DMS114 treated with DMSO at 0.1 percent for 48 hours (cell line): ENCODE results near the gene DIPK1C.

Experiments used
- DNase-seq: peaks from one replicate; lab custom pipeline; 2025; ENCODE audit not compliant: unreplicated experiment; lab: John Stamatoyannopoulos, UW

DIPK1C gene

DNA sequence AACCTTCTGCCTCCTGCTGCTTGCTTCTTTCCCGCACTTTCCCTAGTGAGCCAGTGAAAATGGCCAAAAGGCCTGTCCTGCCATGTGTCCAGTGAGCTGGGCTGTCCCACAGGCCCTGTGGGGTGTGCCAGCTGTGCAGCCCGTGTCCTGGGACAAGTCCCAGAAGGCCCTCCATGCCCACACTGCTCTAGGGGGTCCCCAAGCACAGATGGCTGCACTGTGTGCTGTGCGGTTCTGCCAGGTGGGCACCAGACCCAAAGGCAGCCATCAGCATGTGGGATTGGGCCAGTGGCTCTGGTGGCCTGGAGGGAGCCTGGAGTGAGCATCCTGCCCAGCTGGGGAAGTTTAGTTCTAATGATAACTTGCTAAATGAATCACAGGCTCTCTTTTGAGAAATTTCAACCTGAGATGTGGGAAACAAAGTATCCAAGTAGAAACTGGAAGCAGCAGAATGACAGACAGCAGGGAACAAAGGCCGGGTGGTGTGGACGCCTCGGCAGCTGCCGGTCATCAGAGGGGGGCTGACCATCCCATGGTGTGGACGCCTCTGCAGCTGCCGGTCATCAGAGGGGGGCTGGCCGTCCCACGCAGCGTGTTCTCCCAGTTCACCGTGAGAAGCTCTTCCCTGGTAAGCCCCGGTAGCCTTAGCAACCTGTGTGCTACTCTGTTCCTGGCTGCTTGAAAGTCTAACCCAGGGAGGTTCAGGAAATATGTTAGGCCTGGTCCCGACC, 29.2 kb upstream of the DIPK1C start:
- DNase-seq, result no peak

DNA sequence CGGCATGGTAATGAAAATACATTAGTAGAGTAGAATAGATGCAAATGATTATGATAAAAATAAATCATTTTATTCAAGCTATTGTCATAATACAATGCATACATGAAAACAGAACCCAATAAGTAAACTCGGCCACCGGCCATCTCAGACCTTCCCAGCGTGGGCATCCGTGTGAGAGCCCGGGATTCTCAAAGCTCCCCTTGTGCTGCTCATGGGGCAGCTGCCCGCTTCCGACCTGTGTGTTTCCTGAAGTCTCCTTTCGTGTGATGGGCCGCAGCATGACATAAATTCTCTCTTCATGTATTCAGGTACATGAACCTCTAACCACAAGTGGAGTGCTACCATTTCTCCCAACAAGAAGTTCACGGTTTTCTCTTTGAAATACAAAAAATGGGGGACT, 25.6 kb upstream of the DIPK1C start:
- DNase-seq, result no peak

DNA sequence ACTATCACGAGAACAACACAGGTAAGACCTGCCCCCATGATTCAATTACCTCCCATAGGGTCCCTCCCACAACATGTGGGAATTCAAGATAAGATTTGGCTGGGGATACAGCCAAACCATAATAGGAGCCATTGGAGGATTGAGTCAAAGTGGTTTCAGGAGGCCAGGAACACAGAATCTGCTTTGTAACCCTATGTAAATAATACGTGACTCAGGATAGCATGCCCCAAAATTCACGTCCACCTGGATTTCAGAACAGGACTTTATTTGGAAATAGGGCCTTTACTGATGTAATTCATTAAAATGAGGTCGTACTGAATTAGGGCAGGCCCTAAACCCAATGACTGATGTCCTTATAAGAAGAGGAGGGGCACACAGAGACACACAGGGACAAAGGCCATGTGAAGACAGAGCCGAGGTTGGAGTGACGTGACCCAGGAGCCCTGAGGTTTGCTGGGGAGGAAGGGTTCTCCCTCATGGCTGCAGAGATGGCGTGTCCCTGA, 23.1 kb upstream of the DIPK1C start:
- no peak for DNase-seq

DNA sequence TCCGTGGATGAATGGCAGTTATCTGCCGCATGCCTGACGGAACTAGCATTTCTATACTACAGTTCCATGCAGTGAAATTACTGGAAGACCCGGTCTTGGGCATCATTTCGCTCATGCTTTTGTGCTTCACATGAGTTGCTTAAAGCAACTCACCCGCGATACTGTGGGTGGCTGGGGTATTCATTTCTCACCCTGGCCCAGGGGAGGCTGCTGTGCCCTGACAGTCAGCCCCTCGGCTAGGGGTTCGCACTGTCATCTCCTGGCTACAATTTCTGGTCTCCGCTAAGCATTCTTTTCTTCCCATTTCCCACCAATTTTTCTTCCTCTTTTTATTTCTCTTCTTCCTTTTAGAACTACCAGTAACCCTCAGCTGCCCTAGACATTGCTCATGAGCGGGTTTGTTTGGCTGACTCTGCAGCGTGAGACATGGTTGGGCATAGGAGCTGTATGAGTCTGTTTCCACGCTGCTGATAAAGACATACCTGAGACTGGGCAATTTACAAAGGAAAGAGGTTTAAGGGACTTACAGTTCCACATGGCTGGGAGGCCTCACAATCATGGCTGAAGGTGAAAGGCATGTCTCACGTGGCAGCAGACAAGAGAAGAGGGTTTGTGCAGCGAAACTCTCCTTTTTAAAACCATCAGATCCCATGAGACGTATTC, 22.5 kb upstream of the DIPK1C start:
- DNase-seq, result no peak

DNA sequence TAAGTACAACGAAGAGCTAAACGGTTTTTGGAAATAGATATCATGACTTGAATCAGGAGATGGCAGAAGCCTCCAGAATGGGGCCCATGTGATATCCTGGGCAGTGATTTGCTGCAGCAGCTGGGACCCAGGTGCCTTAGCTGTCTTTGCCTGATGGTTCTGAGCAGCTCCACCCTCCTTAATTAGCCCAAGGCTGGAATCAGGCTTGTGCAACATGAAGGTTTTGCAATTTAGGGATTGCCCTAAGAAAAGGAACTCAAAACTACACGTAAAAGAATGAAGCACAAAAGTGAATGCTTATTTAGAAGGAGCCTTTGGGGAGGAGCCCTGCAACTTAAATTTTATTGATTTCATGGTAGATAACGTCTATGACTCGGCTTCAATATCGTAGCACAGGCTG, 21.8 kb upstream of the DIPK1C start:
- no peak for DNase-seq

DNA sequence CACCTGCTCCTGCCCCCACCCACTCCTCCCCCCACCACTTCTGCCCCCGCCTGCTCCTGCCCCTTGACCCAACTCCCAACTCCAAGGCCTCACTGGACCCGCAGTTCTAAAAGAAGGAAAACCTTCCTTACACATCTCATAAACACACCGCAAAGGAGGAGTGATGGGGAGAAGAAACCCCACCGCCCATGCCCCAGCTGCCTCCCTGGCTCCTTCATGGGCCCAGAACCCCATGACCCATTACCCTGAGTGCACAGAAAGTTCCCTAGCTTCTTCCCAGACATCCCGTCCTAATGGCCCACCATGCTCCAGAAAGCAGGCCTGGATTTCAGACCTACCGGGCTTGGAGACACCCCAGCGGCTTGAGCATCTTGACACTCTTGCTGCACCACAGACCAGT, 21.2 kb upstream of the DIPK1C start:
- DNase-seq, result no peak

DNA sequence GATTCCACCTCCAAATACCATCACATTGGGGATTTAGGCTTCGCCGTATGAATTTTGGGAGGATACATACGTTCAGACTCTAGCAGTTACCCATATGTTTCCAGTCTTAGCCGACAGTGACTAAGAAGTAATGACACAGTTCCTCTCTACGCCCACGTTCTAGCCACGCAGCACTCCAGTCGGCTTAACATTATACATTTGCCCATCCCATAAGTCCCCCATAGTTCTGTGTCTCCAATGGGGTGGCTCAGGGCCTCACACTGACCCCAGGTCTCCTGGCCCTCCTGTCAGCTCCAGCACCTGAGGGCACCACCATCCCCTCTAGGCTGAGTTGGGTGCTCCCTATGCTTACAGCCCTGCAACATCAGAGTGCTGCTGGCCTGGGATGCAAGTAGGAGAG, 20.7 kb upstream of the DIPK1C start:
- DNase-seq, result no peak

DNA sequence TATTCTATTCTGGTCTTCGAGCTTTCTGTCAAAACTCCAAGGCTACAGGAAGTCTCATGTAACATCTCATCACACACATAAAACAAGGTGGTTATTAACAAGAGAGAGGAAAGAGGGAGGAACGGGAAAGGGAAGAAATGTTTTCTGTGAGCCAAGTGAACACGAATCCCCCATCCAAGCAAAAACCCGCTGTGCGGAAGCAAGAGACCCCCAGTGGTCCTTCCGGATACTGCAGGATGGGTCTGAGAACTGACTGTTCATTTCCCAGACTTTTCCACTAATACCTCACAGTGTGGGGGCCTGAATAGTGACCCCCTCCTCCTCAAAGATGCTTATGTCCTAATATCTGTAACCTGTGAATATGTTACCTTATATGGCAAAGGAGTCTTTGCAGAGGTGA, 19.0 kb upstream of the DIPK1C start:
- DNase-seq, result peak; percentile 7

DNA sequence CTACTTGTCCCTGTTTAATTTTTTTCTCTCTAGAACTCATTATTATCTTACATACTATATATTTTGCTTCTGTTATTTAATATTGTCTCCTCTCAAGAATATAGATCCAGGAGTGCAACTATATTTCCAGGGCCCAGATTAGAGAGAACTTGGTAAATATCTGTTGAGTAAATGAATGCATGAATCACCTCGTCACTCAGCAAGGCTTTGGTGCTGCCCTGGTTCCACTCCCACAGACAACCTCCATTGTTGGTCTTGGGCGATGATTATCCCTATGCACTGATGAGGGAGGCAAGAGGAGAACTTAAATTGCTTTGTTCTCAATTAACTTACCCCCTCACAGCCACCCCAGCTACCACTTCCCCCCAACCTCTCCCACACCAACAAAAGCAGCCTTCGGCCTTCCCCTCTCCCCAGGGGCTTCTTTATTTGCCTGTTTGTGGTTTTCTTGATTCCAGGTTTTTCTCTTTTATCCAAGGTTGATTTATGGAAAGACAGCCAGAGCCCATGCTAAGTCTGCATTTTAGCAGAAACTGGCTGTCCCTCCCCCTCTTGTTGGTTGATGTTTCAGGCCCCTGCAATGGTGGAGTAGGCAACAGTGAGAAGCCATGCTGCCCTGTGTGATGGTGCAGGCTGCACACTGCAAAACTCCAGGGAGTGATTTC, 17.0 kb upstream of the DIPK1C start:
- DNase-seq, result no peak

DNA sequence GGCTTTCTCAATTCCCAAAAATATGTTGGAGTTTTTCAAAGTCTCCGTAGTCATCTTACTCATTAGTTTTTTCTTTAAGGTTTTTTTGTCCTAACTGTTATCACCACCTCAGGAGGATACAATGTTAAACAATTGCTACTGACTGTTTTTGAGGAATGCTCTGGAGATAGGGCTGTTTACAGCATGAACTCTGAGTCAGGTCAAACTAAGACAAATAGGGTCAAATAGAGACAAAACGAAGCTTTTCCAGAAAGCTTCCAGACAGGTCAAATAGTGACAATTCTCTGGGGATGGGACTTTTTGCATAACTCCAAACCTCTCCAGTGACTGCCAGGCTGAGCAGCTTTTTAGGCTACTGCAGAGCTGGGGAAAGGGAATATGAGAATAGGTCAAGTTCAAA, 15.2 kb upstream of the DIPK1C start:
- DNase-seq, result no peak

DNA sequence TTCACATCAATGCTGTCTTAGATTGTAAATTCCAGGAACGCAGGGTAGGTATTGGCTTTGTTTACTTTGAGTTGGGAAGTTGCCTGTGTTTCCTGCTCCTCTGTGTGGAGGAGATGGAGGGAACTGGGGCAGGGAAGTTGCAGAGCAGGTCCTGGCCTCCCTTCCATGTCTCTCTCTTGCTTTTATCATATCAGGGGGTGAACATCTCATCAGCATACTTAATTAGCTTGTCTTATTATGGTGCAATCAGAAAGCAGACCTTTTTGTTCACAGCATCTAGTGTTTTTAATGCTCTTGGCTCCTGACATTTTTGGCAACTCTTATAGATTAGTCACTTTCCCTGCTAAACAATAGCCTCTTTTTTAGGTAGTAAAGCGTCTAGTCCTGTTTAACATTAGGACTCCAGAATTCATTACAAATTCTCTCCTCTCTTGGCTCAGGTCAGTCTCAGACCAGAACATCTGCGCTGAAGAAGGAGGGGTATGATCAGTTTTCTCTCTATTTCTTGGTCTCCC, 11.5 kb upstream of the DIPK1C start:
- DNase-seq, result no peak

DNA sequence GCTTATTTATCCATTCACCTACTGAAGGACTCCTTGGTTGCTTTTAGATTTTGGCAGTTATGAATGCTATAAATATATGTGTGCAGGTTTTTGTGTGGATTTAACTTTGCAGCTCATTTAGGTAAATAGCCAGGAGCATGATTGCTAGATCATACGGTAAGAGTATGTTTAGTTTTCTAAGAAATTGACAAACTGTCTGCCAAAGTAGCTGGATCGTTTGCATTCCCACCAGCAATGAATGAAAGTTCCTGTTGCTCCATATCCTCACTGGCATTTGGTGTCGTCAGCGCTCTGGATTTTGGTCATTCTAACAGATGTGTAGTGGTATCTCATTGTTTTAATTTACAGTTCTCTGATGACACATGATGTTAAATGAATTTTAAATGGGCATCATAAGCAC, 8.7 kb upstream of the DIPK1C start:
- DNase-seq, result no peak

DNA sequence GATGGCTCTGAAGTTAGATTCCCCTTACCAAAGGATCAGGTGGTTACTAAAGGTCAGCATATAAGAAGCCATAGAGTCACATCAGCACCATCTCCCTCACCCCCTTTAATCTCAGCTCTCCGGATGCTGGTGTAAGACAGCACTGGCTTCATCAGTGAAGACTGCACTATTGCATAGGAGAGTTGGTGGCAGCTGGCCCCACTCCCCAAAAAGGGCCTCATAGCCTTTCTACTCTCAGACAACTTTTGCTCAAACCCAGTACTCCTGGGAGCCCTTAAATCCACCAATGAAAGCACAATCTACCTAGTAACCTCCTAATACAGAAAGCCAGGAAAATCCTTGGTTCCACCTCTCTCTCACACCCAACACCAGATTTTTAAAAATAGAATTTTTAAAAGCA, 6.9 kb upstream of the DIPK1C start:
- DNase-seq, result no peak

DNA sequence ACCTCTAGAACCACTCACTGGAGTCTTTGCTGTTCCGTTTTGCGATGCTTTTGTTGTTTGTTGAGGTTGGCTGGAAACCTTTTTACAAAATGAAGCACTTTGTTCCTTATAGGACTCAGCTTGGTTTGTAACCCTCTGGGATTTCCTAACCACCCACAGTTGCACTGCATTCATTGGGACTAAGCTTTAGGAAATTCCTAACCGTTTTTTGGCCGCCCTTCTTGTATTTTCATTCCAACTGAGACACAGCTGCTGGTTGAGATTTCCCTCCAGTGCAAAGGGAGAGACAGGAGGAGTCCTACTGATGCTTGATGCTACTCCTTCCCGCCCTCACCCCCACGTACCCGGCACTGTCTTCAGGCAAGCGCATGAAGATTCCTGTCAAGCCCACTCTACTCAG, 6.1 kb upstream of the DIPK1C start:
- no peak for DNase-seq

DNA sequence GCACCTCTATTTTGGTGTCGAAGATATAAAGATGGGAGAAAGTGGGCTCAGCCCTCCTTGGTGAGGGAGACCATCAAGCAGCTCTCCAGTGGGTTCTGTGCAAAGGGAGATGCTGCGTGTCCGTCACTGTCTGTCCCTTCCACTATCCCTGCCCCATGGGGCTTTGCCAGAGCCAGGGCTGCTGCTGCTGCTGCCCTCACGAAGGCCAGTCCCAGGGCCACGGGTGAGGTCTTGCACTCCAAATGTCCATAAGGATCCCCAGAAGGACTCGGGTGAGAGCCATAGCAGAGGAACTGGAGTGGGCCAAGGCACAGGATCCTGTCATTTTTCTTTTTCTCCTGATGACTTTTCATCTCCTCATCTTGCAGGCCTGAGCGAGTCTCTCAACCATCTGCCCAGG, 3.7 kb upstream of the DIPK1C start:
- no peak for DNase-seq

DNA sequence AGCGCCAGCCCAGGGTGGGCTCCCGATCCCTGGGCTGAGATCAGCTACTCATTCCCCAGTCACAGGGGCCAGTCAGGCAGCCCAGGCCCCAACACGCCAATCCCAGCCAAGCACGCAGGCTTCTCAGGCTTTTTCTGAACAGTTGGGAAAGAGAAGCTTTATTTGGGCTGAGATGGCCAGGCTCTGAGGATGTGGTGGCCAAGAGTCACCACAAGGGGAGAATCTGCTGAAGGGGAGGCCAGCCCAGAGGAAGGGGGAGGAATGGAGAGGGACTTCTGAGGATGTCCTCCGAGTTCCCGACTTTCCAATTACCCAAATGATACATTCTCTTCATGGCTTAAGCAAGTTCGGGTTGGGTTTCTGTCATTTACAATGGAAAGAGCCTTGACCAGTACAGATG, 2.8 kb upstream of the DIPK1C start:
- DNase-seq, result no peak

DNA sequence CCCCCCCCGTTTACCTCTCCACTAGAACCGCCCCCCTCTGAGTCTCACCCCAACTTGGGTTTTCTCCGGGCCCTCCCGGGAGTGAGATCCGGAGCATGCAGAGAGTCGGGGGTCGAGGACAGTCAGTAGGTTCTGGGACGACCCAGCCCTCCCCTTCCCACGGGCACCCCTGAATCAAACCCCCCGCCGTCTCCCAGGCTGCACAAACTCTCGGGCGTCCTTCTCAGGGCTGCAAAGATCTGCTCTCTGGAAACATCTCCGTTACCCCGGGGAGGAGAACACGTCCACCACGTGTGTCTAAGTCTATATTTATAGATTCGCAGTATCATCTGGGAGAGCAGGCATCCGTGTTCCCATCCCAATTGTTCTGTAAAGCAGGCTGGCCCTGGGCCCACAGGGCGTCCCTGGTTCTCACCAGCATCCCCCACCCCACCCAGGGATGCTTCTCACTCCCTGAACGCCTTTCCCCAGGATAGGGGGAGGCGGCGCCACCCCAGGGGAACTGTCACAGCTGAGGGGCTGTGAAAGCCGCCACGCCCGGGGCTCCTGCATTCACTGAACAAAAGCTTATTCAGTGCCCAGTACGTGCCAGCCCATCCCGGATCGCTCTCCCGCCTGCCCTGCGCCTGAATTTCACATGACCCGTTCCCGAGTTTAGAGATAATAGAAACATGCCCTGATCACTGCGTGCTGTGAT, 765 bp upstream of the DIPK1C start:
- no peak for DNase-seq

DNA sequence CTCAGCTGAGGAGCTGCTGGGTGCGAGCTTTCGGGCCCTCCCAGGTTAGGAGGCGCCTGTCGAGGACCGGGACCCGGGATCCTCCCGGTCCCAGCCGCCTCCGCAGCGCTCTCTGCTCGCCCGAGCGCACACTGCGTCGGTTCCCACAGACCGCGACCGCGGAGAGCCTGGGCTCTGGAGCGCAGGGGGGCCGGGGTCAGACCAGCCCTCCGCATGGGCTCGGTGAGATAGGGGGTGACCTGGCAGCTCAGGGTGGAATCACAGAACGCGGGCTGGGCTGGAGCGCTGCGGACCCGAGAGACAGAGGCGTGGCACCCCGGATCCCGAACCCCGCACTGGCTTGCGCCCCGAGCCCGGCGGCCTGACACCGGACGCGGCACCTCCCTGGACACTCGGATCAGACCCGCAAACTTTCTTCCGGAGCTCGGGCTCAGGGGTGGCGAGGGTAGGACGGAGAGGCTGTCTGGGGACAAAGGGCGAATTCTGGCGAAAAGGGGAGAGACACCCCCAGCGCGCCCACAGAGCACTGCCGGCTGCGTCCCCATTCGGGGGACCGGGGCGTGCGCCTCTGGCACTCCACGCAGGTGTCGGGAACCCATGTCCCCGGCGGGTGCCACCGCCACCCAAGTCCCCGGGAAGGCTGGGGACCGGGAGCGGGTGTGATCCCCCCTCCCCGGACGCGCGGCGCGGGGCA, 612 bp downstream of the DIPK1C start:
- no peak for DNase-seq

DNA sequence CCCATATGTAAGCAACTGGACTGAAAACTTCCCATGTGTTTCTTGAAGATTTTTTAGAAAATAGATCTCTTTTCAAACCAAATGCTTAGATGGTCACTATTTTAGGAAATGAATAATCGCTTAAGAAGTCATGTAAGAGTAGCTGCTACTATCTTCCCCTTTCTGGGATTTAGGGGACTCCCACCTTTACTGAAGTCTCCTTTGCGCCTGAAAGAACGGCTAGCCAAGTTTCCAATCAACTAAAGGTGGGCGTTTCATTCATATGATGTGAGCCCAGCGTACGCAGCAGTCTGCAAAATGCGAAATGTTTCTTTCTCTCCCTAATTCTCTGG, 1.1 kb downstream of the DIPK1C start:
- no peak for DNase-seq

DNA sequence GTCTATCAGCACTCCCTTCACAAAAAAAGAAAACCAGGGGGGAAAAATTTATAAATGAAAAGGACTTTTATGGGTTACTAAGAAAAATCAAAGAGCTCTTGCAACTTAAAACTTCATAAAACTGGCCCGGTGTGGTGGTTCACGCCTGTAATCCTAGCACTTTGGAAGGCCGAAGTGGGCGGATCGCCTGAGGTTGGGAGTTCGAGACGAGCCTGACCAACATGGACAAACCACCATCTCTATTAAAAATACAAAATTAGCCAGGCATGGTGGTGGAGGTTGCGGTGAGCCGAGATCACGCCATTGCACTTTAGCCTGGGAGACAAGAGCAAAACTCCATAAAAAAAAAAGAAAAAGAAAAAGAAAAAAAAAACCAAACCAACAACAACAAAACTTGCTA, 1.7 kb downstream of the DIPK1C start:
- DNase-seq, result no peak

DNA sequence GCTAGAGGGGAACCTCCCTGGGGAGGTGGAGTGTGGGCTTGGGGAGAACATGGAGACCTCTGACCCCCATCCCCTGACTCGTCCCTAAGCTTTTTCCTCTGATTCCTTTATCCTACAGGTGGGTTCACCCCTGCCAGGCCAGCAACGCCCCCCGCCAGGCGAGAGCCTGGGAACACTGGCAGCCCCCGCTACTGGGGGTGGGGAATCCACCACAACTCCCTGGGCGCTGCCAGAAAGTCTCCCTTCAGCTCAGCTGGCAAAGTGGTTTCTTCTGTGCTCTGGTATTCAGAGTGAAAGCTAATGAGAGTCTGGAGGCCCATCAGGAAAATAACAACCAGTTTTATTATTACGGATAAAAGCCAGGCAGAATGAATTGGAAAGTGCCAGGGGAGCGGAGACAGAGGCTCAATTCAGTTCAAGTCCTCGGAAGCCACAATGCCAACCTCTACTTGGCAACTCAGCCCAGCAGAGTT, 2.8 kb downstream of the DIPK1C start:
- DNase-seq, result no peak
